Hindlimb muscle (tissue), 1 donor: Measurements from ENCODE around the gene IFT52. TPM values are rescaled to one million over a fixed set of nuclear protein-coding genes. Genes with fewer than 3 reads are reported as not detected.
"Not testable (repeated sequence)": the region's sequence is repeated elsewhere in the genome, so short reads cannot be mapped to it uniquely, and the experiment has no call there.

Experiments
- DNase-seq: peaks from one replicate; pipeline ENCODE4 v3.0.0-alpha.2; 2013
- polyA plus RNA-seq: library from polyadenylated mRNA; unstranded; fragments of 120-200 nt; gene quantifications from one replicate; pipeline ENCODE4 v1.2.1, GENCODE V29; 2013; ENCODE audit not compliant: insufficient read length

The IFT52 gene
- polyA plus RNA-seq, 1 donor, result 21.8 TPM

- DNase-seq, result not testable (repeated sequence)
These were observed 61.0 kb downstream of the IFT52 start for GRCh38 chr20:43651650-43652184.

DNA sequence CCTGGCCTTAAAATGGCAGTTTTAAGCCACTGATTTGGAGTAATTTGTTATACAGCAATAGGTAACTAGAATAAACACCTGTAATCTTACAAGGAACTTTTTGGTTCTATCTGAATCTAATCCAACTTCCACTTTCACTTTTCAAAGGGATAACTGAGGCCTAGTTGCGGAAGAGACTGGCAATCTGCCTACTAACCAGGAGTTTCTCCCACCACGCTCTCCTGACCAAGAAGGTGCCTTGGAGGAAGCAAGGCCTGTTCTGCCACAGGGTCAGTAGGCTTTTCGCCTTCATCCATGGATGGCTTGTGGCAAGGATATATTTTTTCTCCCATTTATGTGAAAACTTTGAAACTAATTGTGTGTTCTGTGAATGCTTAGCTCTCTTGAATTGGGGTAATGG lies 63.2 kb downstream of the IFT52 start:
- no peak for DNase-seq

DNA sequence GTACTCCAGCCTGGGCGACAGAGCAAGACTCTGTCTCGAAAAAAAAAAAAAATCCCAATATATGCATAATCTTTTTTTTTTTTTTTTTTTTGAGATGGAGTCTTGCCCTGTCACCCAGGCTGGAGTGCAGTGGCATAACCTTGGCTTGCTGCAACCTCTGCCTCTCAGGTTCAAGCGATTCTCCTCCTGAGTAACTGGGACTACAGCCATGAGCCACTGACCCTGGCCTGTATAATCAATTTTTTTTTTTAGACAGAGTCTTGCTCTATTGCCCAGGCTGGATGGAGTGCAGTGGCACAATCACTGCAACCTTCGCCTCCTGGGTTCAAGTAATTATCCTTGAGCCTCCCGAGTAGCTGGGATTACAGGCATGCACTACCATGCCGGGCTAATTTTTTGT lies 64.4 kb downstream of the IFT52 start:
- not testable (repeated sequence) for DNase-seq

DNA sequence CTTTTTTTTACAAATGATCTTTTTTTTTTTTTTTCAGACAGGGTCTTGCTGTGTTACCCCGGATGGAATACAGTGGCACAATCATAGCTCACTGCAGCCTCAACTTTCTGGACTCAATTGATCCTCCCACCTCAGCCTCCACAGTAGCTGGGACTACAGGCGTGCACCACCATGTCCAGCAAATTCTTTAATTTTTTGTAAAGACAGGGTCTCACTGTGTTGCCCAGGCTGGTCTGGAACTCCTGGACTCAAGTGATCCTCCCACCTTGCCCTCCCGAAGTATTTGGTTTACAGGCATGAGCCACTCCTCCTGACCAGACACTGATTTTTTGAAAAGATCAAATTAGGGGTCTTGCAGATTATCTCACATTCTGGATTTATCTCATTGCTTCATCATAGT lies 65.2 kb downstream of the IFT52 start:
- no peak for DNase-seq

- no peak for DNase-seq
These were observed 67.5 kb downstream of the IFT52 start for GRCh38 chr20:43658069-43658722.

DNA sequence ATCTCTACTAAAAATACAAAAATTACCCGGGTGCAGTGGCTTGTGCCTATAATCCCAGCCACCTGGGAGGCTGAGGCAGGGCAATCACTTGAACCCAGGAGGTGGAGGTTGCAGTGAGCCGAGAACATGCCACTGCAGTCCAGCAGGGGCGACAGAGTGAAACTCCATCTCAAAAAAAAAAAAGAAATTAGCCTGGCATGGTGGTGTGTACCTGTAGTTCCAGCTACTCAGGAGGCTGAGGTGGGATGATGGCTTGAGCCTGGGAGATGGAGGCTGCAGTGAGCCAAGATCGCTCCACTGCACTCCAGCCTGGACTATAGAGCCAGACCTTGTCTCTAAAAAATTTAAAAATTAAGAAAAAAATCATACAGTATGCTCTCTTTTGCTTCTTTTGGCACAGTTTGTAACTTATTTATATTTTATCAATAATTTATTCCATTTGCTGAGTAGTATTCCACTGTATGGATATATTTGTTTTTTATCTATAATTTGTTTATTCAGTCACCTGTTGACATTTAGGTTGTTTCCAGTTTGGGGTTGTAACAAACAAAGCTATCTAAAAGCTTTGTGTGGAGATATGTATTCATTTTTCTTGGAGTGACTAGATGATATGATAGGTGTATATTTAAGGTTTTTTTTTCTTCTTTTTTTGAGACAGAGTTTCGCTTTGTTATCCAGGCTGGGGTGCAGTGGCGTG lies 68.1 kb downstream of the IFT52 start:
- no peak for DNase-seq

DNA sequence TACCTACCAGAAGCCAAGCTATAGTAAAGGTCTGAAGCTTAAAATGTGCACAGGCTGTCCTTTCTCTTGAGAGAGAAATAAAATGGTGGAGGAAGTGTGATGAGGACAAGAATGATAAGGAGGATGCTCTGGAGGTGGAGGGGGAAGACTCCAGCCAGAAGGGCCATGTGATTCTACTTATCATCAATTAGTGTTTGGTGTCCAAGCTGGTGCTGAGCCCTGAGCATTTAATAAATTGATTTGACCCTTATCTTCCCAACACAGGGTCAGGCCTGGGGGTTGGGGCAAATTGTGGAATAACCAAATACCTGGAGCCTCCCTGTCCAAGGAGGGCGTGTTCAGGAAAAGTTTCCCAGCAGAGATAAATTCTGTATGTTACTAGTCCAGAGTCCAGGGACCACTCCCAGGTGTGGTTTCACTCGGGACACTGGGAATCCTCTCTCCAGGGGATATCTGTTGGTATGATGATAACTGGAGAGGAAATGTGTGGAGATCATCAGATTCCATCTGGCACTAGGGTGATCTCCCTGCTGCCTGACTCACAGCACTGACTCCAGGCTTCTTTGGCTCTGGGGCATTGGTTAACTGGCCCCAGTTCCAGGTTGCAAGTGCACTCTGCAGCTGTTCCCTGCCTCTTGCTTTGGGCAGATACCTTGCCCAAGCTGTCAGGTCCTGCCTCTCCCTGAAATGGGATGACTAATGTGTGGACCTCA lies 72.4 kb downstream of the IFT52 start:
- no peak for DNase-seq

- DNase-seq, result no peak
These were observed 74.9 kb downstream of the IFT52 start for GRCh38 chr20:43665466-43666176.

GRCh38 chr20:43666376-43667328 lies 75.9 kb downstream of the IFT52 start, which contains the start of gene MYBL2:
Gene MYBL2 (plus strand): TSS chr20:43667114. CDS start chr20:43667284, 170 bp downstream.
- peak; percentile 52 for DNase-seq

GRCh38 chr20:43667341-43668132 lies 76.8 kb downstream of the IFT52 start:
- no peak for DNase-seq

DNA sequence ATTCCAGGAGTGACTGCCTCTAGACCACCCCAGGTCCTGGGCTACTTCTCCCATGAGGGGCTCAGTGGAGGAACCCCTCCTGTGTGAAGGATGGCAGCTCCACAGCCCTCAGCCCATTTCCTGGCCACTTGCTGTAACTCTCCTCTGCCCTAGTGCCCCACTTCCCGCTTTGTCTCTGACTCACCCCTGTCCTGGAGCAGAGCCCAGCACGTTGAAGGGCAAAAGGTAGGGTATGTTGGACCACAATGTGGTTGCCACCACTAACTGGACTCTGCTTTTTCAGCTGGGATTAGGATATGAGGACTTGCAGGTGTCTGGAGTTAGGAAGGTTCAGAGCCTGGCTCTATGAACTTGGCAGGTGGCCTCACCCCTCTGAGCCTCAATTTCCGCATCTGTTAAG lies 78.6 kb downstream of the IFT52 start:
- DNase-seq, result no peak

- DNase-seq, result no peak
These were observed 79.7 kb downstream of the IFT52 start for GRCh38 chr20:43670423-43670822.

- no peak for DNase-seq
These were observed 85.6 kb downstream of the IFT52 start for GRCh38 chr20:43676368-43676767.

DNA sequence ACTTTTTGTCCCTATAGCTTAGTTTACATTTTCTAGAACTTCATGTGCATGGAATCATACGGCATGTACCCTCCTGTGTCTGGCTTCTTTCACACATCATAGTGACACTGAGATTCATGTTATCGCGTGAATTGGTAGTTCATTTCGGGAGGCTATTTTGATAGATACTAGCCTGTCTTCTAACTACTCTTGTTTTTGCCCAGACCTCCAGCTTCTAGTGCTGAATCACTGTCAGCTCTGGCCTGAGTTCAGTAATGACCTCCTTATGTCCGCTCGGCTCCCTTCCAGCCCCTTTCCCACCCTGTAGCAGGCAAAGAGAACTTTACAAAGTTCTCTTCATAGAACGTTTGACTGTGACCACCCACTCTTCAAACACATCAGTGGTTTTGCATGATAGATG lies 90.2 kb downstream of the IFT52 start:
- no peak for DNase-seq

DNA sequence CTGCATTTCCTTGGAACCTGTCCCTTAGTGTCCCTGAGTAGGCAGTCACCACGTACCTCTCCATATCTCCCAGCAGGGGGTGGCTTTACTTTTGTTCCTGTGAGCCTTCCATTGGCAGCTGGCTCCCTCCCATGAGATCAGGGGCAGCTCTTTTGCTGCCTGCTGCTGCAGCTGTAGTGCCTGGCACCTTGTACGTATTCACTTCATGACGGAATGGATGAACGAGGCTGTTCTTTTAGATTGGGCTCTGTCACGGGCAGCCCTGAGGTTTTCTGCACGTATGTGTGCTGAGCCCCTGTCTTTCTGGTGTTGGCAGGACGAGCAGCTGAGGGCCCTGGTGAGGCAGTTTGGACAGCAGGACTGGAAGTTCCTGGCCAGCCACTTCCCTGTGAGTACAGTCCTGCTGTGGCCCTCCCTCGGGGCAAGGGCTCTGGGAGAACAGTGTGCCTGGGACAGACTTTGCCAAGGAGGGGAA lies 90.8 kb downstream of the IFT52 start:
- no peak for DNase-seq

DNA sequence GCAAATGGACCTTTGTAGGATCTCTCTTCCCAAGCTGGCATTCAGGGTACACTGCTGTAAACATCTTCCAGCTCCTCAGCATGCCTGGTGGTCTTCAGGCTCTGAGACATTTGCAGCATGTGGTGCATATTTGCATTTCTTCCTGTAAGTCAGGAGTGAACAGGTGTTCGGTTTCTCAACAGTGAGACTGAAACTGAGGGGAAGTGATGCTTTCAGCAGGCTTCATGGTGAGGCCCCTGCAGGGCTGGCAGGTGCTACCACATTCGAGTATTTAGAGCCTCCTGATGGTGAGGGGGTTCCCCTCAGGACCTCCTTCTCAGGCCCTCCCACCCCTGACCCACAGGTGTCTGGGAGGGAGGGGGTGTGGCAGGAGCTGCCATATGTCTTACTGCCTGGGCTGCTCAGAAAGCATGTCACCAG lies 91.3 kb downstream of the IFT52 start:
- DNase-seq, result no peak

DNA sequence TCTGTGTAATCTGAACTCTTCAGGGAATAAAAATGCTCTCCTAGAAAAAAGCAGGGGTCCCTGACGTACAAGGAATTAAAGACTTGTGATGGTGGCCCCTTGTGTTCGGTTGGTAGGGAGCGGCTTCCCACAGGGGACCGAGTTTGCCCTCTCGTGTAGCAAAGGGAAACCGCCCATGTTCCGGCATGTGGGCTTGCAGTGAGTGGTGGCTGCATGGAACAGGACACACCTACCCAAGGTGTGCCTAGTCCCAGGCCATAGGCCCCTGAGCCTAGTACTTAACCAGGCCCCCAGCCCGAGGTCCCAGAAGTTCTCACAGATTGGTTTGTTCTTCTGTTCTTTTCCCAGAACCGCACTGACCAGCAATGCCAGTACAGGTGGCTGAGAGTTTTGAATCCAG lies 91.7 kb downstream of the IFT52 start:
- DNase-seq, result no peak

- DNase-seq, result no peak
These were observed 96.1 kb downstream of the IFT52 start for GRCh38 chr20:43686820-43687219.

DNA sequence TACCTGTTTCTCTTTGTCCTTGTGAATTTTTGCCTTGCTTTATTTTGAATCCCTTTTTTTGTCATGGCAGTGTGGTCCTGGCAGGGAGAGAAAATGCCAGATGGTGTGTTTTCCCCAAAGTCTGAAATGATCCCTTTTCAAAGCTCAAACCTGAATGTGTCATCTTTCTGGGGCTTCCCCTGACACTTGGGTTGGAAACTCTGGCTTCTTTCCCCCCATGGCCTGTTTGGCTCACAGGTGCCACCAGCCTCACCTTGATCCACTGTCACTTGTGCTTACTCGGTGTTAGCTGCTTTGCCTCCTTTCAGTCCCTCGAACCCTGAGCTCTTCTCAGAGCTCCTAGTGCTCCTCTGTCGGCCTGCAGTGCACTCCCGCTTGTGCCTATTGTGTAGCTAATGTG lies 98.4 kb downstream of the IFT52 start:
- DNase-seq, result no peak

DNA sequence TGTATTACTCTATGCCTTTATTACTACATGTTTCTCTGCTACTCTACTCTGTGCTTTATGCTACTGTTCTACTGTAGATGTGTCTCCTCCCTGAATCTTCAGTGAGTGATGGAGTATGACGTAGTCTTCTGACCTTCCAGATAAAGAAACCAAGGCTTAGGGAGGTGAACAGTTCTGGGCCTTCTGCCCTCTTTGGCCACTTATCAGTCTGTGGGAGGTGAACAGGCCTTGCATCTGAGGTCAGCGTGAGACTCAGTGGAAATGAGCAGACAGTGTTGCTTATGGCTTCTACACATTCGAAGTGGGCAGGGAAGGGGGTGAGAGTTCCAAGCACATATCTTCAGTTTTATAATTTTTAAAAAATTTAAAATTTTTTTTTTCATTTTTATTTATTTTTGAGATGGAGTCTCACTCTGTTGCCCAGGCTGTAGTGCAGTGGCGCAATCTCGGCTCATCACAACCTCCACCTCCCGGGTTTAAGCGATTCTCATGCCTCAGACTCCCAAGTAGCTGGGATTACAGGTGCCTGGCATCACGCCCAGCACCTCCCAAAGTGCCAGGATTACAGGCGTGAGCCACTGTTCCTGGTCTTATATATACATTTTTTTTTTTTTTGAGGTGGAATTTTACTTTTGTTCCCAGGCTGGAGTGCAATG lies 100.3 kb downstream of the IFT52 start:
- no peak for DNase-seq
